Epithelial cell of proximal tubule (primary cell): ENCODE results near the gene TMEM18. TPM values are rescaled to one million over a fixed set of nuclear protein-coding genes. Genes with fewer than 3 reads are reported as not detected.

Experiments used
- DNase-seq: peaks from one replicate; pipeline ENCODE4 v3.0.0-alpha.2; 2011; ENCODE audit warnings: low read depth
- H3K4me3 ChIP-seq: 2 replicates; pipeline ENCODE4 v1.5.1; 2011; ENCODE audit warnings: low read depth, mild to moderate bottlenecking, low read length
- CTCF ChIP-seq: conservative IDR thresholded peaks from 2 replicates; pipeline ENCODE4 v1.5.1; 2012; ENCODE audit warnings: low read depth, mild to moderate bottlenecking, low read length
- total RNA-seq: library from RNA; depleted of rRNA; stranded (reverse); fragments of >200 nt; gene quantifications from 2 replicates; pipeline ENCODE4 v1.2.3, GENCODE V29; 2015

TMEM18 gene
- total RNA-seq, 1 donor from 2014 or later: 39.4 TPM

- no peak overlapping the region for H3K4me3 ChIP-seq
- no peak for DNase-seq
- no peak for TF ChIP-seq CTCF
Observed at GRCh38 chr2:649426-650342, 27.5 kb downstream of the TMEM18 start.

GRCh38 chr2:648476-649424 is 28.5 kb downstream of the TMEM18 start:
- DNase-seq: no peak
- H3K4me3 ChIP-seq: no peak overlapping the region

GRCh38 chr2:647691-648231 is 29.4 kb downstream of the TMEM18 start:
- TF ChIP-seq CTCF: no peak
- no peak for DNase-seq
- H3K4me3 ChIP-seq: no peak overlapping the region

More at GRCh38 chr2:648476-649424, 28.5 kb downstream of the TMEM18 start:
- TF ChIP-seq CTCF: no peak

- DNase-seq: no peak
- no peak for TF ChIP-seq CTCF
- no peak overlapping the region for H3K4me3 ChIP-seq
Observed at GRCh38 chr2:647003-647560, 30.1 kb downstream of the TMEM18 start.

GRCh38 chr2:644871-645270 is 32.3 kb downstream of the TMEM18 start:
- TF ChIP-seq CTCF: no peak
- no peak for DNase-seq
- no peak overlapping the region for H3K4me3 ChIP-seq

GRCh38 chr2:643761-644160 is 33.4 kb downstream of the TMEM18 start:
- no peak overlapping the region for H3K4me3 ChIP-seq
- TF ChIP-seq CTCF: no peak
- no peak for DNase-seq
